ENCODE measurements around the gene MKNK1. TPM values are rescaled to one million over a fixed set of nuclear protein-coding genes. Genes with fewer than 3 reads are reported as not detected.

Gene MKNK1
- total and polyA plus RNA-seq, 4 donors = 29.4 to 83.5 (median 62.8) TPM

GRCh38 chr1:46530791-46531409 is 73.2 kb downstream of the MKNK1 start:
- no peak overlapping the region for H3K4me3 ChIP-seq
- peaks cover 0 to 4% (median 0%) of the 10 kb centered on the region in 5 donors for H3K4me1 ChIP-seq (ENCODE audit: control insufficient read depth in 5 of 5, insufficient read depth in 5 of 5, low read length in 5 of 5)
- H3K36me3 ChIP-seq (ENCODE audit: control insufficient read depth in 4 of 4, insufficient read depth in 4 of 4, low read length in 4 of 4) = no peaks in the 10 kb centered on the region
- no peak for ATAC-seq (ENCODE audit: insufficient read depth, low FRiP score)
- TF ChIP-seq CTCF (IDR thresholded peaks at IDR 0.05; ENCODE audit: control extremely low read depth, extremely low read depth) = no peak
- H3K9ac ChIP-seq (ENCODE audit: insufficient read depth in 1 of 2, low read length in 2 of 2) = no peak overlapping the region
- no peak overlapping the region for H3K27ac ChIP-seq (ENCODE audit: low read depth in 1 of 2, low read length in 1 of 2)
- WGBS, 2 donors = 56% methylated on average over 6 of the region's 6 CpGs
- H3K27me3 ChIP-seq (ENCODE audit: control insufficient read depth in 3 of 3, insufficient read depth in 3 of 3, low read length in 2 of 3) = peaks cover 0 to 31% (median 31%) of the 10 kb centered on the region in 3 donors
- peak in 2 of 3 donors; percentile 29 to 42 for DNase-seq
- H3K9me3 ChIP-seq (ENCODE audit: control insufficient read depth in 4 of 4, insufficient read depth in 3 of 4, low read length in 3 of 4) = no peaks in the 10 kb centered on the region

GRCh38 chr1:46530311-46530710 is 73.8 kb downstream of the MKNK1 start:
- TF ChIP-seq CTCF (IDR thresholded peaks at IDR 0.05; ENCODE audit: control extremely low read depth, extremely low read depth) = no peak
- H3K36me3 ChIP-seq (ENCODE audit: control insufficient read depth in 4 of 4, insufficient read depth in 4 of 4, low read length in 4 of 4) = no peaks in the 10 kb centered on the region
- H3K27me3 ChIP-seq (ENCODE audit: control insufficient read depth in 3 of 3, insufficient read depth in 3 of 3, low read length in 2 of 3) = peaks cover 0 to 33% (median 30%) of the 10 kb centered on the region in 3 donors
- 65 to 74% methylated on average over 3 of the region's 3 CpGs for WGBS, 2 donors
- no peak overlapping the region for H3K27ac ChIP-seq (ENCODE audit: low read depth in 1 of 2, low read length in 1 of 2)
- no peak for ATAC-seq (ENCODE audit: insufficient read depth, low FRiP score)
- H3K4me3 ChIP-seq = no peak overlapping the region
- H3K9me3 ChIP-seq (ENCODE audit: control insufficient read depth in 4 of 4, insufficient read depth in 3 of 4, low read length in 3 of 4) = no peaks in the 10 kb centered on the region
- peaks cover 0 to 4% (median 0%) of the 10 kb centered on the region in 5 donors for H3K4me1 ChIP-seq (ENCODE audit: control insufficient read depth in 5 of 5, insufficient read depth in 5 of 5, low read length in 5 of 5)
- no peak for DNase-seq
- H3K9ac ChIP-seq (ENCODE audit: insufficient read depth in 1 of 2, low read length in 2 of 2) = no peak overlapping the region

- 59 to 69% methylated on average over 4 of the region's 4 CpGs for WGBS, 2 donors
- no peak for TF ChIP-seq CTCF (IDR thresholded peaks at IDR 0.05; ENCODE audit: control extremely low read depth, extremely low read depth)
- peaks cover 0 to 27% (median 26%) of the 10 kb centered on the region in 3 donors for H3K27me3 ChIP-seq (ENCODE audit: control insufficient read depth in 3 of 3, insufficient read depth in 3 of 3, low read length in 2 of 3)
- no peak for ATAC-seq (ENCODE audit: insufficient read depth, low FRiP score)
- H3K4me1 ChIP-seq (ENCODE audit: control insufficient read depth in 5 of 5, insufficient read depth in 5 of 5, low read length in 5 of 5) = peaks cover 0 to 4% (median 0%) of the 10 kb centered on the region in 5 donors
- H3K36me3 ChIP-seq (ENCODE audit: control insufficient read depth in 4 of 4, insufficient read depth in 4 of 4, low read length in 4 of 4) = no peaks in the 10 kb centered on the region
- H3K27ac ChIP-seq (ENCODE audit: low read depth in 1 of 2, low read length in 1 of 2) = no peak overlapping the region
- DNase-seq = no peak
- H3K9ac ChIP-seq (ENCODE audit: insufficient read depth in 1 of 2, low read length in 2 of 2) = no peak overlapping the region
- no peak overlapping the region for H3K4me3 ChIP-seq
- H3K9me3 ChIP-seq (ENCODE audit: control insufficient read depth in 4 of 4, insufficient read depth in 3 of 4, low read length in 3 of 4) = no peaks in the 10 kb centered on the region
These were observed 74.9 kb downstream of the MKNK1 start for GRCh38 chr1:46529031-46529630.
